GM12801 (cell line): ENCODE data around the gene F2RL2.

Experiments
- CTCF ChIP-seq: IDR thresholded peaks from one replicate; pipeline ENCODE4 v1.5.1; 2011; ENCODE audit warnings: control low read depth; ENCODE audit not compliant: insufficient read length; ENCODE audit errors: extremely low read depth

Gene F2RL2

DNA sequence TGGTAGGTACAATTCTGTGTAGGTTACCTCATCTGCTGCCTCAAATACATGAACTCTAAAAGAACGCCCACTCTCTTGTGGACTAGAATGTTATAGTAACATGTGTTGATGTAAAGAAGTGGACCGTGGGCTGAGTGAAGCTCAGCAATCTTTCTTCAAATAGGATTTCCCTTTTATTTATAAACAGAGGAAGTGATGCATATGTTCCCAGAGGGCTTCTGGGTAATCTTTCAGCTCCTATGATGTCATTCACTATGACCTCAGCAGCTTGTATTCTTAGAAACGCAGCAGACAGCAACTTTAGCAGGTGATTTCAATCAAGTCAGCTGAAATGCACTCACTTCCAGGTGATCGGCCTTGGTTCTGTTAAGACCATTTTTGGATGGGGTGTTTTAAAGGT, 14.4 kb downstream of the F2RL2 start:
- TF ChIP-seq CTCF: no peak

DNA sequence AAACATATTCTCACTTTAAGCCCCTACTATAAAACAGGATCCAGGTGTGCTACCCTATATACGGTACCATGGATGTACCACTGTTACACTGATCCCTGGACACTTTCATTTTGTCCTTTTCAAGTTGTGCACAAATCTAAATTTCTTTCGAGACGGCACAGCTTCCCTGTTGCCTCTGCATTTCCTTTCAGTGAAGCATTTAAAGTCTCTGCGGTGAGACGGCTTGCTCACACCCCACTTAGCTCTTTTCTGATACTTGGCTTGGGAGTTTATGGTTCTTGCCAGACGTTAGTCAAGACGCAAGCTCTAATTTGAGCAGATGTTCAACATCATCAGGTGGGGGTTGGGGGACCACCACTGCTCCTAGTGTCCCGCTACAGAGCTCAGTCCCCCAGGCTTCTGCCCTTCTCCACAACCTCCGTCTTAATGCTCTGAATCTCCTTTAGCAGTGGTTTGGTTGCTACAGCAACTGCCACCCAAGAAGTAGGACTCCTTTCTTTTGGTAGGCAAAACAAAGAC, 15.8 kb downstream of the F2RL2 start:
- TF ChIP-seq CTCF: no peak

DNA sequence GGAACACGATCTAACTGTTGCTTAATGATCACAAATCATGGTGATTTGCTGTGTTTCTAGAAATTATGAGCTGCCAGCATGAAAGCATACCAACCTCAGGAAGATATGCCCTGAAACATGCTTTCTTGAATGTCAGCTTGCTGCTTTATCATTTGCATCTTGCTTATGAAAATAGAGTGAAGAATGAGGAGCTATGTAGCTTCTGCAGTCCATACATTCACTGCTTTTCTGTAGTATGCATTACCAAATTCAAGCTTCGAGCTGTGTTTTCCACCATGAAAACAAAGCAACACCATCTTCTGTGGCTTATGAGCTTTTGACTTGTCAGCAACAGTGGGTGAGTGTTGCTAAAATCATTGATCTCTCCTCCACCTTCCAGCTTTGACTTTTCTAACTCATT, 16.5 kb downstream of the F2RL2 start:
- no peak for TF ChIP-seq CTCF

- no peak for TF ChIP-seq CTCF
These were observed 18.4 kb downstream of the F2RL2 start for GRCh38 chr5:76604838-76605237.

DNA sequence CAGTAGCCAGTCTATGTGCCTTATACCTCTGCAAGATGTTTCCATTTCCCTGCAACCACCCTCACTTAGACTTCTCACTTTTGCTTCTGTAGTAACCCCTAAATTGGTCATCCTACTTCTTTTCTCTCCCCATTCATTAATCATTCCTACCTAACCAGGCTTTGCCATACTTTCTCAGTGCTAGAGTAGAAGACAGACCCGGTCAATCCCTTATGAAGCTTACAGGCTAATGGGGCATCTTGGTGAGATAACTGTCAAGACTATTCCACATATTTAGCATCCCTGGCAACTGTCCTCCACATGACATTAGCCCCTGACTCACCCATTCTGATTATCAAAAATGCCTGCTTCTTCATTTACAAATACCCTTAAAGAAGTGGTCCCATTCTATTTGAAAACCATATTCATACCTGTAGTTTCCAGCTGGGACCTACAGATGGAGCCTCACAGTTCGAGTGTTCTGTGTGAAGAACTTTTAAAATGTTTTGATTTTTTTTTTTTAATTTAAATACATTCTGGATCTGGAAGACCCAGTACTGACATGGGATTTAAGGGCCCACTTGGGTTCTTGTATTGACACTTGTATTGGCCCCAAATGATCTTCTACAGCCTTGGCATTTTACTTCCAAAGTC, 21.0 kb downstream of the F2RL2 start:
- TF ChIP-seq CTCF: no peak

- TF ChIP-seq CTCF: no peak
These were observed 21.7 kb downstream of the F2RL2 start for GRCh38 chr5:76601470-76601869.

DNA sequence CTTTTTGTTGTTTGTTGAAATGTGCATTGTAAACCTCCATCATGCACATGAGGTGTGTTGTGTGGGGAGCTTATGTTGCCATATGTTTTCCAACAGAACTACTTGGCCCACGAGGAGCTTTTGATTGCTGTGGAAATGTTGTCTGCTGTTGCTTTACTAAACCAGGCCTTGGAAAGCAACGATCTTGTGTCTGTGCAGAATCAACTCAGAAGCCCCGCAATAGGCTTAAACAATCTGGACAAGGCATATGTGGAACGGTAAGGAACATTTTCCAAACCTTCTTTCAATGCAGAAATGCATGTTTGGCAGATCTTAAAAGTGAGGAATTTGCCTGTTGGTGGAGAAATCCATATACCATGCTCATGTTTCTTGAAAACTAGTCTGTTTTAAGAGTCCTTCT, 22.5 kb downstream of the F2RL2 start:
- TF ChIP-seq CTCF: no peak
